ENCODE data around the gene CEMIP2.

The CEMIP2 gene

DNA sequence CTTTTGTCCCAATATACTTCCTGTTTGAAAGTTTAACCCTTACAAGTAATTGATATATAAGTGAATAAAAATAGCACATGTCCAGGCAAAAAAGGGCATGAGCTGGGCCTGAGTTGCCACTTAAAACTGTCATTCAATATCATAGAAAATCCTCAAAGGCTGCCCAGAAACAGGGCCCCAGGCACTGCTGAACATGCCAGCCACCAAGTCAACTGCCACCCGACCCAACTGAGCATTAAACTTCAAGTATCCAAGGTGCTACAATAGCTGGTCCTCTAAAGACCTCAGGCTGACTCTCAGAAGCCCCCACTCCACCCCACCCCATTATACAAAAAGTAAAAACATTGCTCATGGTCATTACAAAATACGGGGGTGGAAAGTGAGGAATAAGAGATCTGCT, 83.7 kb downstream of the CEMIP2 start:
- no peak overlapping the region for H2BK15ac ChIP-seq (replicated peaks; ENCODE audit: low read depth)
- no peaks in the 10 kb centered on the region for H3K4me1 ChIP-seq (ENCODE audit: control insufficient read depth, low read depth, low read length)
- H2AK5ac ChIP-seq (ENCODE audit: low read length), result no peak overlapping the region
- no peaks in the 10 kb centered on the region for H3K36me3 ChIP-seq (ENCODE audit: control insufficient read depth, insufficient read depth, low read length)
- H3K18ac ChIP-seq (ENCODE audit: low read length), result no peak overlapping the region
- no peaks in the 10 kb centered on the region for H3K79me1 ChIP-seq (ENCODE audit: low read length)
- no peak overlapping the region for H4K5ac ChIP-seq (ENCODE audit: low read length)
- H2BK5ac ChIP-seq (ENCODE audit: low read length), result no peak overlapping the region
- DNase-seq, result no peak
- peak overlapping the region; percentile 26 for H3K27ac ChIP-seq (ENCODE audit: low read depth, low read length)
- H3K9ac ChIP-seq (ENCODE audit: low read length), result no peak overlapping the region
- no peak overlapping the region for H3K23ac ChIP-seq (ENCODE audit: low read length)
- peak overlapping the region; percentile 40 for H3K56ac ChIP-seq (ENCODE audit: low read length)
- no peak overlapping the region for H3K4me2 ChIP-seq (ENCODE audit: low read length)
- WGBS (ENCODE audit: extremely low coverage, insufficient coverage, low lambda C conversion rate), result no CpG with 5 or more reads among the region's 2 CpGs
- no peaks in the 10 kb centered on the region for H3K27me3 ChIP-seq (ENCODE audit: insufficient read depth, low read length, poor library complexity)
- H3K79me2 ChIP-seq (ENCODE audit: control insufficient read depth, insufficient read depth, low read length), result no peaks in the 10 kb centered on the region
- H4K8ac ChIP-seq (ENCODE audit: low read depth, low read length), result no peak overlapping the region
- no peak overlapping the region for H3K4me3 ChIP-seq (ENCODE audit: low read length)
- H3K4ac ChIP-seq (ENCODE audit: low read depth, low read length), result no peak overlapping the region
- no peak overlapping the region for H2BK120ac ChIP-seq (ENCODE audit: low read depth, low read length)

DNA sequence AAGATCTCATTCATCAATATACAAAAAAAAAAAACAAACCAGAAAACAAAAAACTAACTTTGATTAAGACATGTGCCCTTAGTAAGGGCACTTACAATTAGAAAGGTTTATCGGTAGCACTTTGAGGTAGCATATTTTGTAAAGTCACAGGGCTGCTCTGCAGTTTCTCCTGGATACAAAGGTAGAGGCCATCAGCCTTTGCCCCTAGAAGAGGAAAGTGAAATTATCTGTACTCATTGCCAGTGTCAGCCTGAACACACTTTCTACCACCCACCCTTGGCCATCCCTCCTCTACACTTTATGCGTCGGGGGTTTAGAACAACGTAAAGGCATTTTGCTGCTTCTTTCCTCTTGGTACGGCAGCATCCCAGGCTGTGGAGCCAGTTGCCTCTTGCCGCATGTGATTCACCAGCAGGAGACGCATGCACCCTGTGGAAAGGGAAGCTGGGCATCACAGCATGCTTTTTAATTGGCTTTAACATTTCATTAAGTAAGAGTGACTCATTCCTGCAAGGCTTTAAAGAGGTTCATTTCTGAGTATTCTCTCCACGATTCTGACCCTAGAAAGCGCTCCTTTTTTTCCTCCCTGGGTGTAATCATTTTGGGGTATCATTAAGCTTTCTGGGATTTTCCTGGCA, 84.6 kb downstream of the CEMIP2 start:
- no peaks in the 10 kb centered on the region for H3K79me2 ChIP-seq (ENCODE audit: control insufficient read depth, insufficient read depth, low read length)
- H3K9ac ChIP-seq (ENCODE audit: low read length), result no peak overlapping the region
- peak; percentile 72 for DNase-seq
- no peak overlapping the region for H2BK5ac ChIP-seq (ENCODE audit: low read length)
- no peak overlapping the region for H3K4me2 ChIP-seq (ENCODE audit: low read length)
- no peak overlapping the region for H3K56ac ChIP-seq (ENCODE audit: low read length)
- no peak overlapping the region for H3K18ac ChIP-seq (ENCODE audit: low read length)
- H3K4me1 ChIP-seq (ENCODE audit: control insufficient read depth, low read depth, low read length), result no peaks in the 10 kb centered on the region
- H3K4ac ChIP-seq (ENCODE audit: low read depth, low read length), result no peak overlapping the region
- no peaks in the 10 kb centered on the region for H3K36me3 ChIP-seq (ENCODE audit: control insufficient read depth, insufficient read depth, low read length)
- H3K4me3 ChIP-seq (ENCODE audit: low read length), result no peak overlapping the region
- no peak overlapping the region for H2BK15ac ChIP-seq (replicated peaks; ENCODE audit: low read depth)
- H4K8ac ChIP-seq (ENCODE audit: low read depth, low read length), result no peak overlapping the region
- no peak overlapping the region for H4K5ac ChIP-seq (ENCODE audit: low read length)
- no peak overlapping the region for H2BK120ac ChIP-seq (ENCODE audit: low read depth, low read length)
- no peak overlapping the region for H3K23ac ChIP-seq (ENCODE audit: low read length)
- H2AK5ac ChIP-seq (ENCODE audit: low read length), result no peak overlapping the region
- H3K27me3 ChIP-seq (ENCODE audit: insufficient read depth, low read length, poor library complexity), result no peaks in the 10 kb centered on the region
- no peaks in the 10 kb centered on the region for H3K79me1 ChIP-seq (ENCODE audit: low read length)
- no peak overlapping the region for H3K27ac ChIP-seq (ENCODE audit: low read depth, low read length)
- WGBS (ENCODE audit: extremely low coverage, insufficient coverage, low lambda C conversion rate), result no CpG with 5 or more reads among the region's 9 CpGs

DNA sequence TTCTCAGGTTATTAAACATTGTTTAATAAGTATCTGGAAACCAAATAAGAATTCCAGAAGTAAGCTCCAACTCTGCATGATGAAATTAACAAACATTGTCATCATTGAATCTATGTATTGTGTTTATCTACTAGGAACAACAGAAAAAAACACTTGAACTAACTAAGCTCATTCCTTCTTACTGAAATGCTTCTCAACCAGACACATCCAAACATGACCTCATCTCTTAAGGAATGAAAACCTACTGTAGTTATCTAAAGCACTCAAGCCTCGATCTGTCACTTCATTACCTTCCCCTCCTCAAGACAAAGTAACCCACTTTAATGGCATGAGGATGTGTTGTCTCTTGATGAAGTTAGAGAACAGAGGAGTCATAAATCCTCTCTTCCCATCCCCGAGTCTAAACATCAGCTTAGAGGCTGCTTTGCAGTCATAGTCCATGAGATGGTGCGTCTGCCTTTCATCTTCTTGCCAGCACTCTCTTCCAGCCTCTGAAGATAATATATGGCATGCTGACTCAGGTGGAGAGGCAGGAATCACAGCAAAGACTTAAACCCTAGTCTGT, 86.5 kb downstream of the CEMIP2 start:
- no CpG with 5 or more reads among the region's 3 CpGs for WGBS (ENCODE audit: extremely low coverage, insufficient coverage, low lambda C conversion rate)
- H3K23ac ChIP-seq (ENCODE audit: low read length), result no peak overlapping the region
- H3K27me3 ChIP-seq (ENCODE audit: insufficient read depth, low read length, poor library complexity), result no peaks in the 10 kb centered on the region
- H2BK120ac ChIP-seq (ENCODE audit: low read depth, low read length), result no peak overlapping the region
- no peak overlapping the region for H2AK5ac ChIP-seq (ENCODE audit: low read length)
- H3K79me1 ChIP-seq (ENCODE audit: low read length), result no peaks in the 10 kb centered on the region
- H2BK15ac ChIP-seq (replicated peaks; ENCODE audit: low read depth), result no peak overlapping the region
- H4K8ac ChIP-seq (ENCODE audit: low read depth, low read length), result no peak overlapping the region
- H3K4me2 ChIP-seq (ENCODE audit: low read length), result no peak overlapping the region
- H4K5ac ChIP-seq (ENCODE audit: low read length), result no peak overlapping the region
- H3K4ac ChIP-seq (ENCODE audit: low read depth, low read length), result no peak overlapping the region
- H3K4me1 ChIP-seq (ENCODE audit: control insufficient read depth, low read depth, low read length), result no peaks in the 10 kb centered on the region
- H3K18ac ChIP-seq (ENCODE audit: low read length), result no peak overlapping the region
- no peak overlapping the region for H2BK5ac ChIP-seq (ENCODE audit: low read length)
- peak; percentile 90 for DNase-seq
- no peaks in the 10 kb centered on the region for H3K36me3 ChIP-seq (ENCODE audit: control insufficient read depth, insufficient read depth, low read length)
- no peak overlapping the region for H3K27ac ChIP-seq (ENCODE audit: low read depth, low read length)
- H3K56ac ChIP-seq (ENCODE audit: low read length), result no peak overlapping the region
- H3K9ac ChIP-seq (ENCODE audit: low read length), result no peak overlapping the region
- H3K79me2 ChIP-seq (ENCODE audit: control insufficient read depth, insufficient read depth, low read length), result no peaks in the 10 kb centered on the region
- H3K4me3 ChIP-seq (ENCODE audit: low read length), result no peak overlapping the region

DNA sequence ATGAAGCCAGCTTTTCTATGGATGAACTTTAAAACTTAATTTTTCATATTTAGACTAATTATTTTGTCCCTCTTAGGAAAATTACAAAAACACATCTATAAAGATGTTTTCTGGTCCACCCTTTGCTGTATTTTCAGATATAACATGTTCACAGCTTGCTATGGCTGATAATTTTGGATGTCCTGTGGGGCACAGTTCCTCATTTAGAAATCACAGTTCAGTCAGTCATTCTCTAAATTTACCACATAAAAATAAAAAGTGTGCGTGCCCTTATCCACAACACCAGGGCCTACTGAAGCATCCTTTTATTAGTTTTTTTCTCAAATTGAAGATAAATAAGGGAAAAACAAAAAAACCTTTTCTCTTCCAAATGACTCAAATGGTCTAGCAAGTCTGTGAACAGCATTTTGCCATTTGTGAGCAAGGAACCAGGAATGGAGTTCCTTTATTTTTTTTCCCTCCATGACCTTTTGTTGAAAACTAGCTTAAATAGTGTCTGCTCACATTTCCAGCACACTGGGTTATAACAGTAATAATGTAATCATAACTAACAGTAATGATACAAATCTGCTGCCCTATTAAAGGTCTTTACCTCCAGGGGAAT, 87.1 kb downstream of the CEMIP2 start:
- WGBS (ENCODE audit: extremely low coverage, insufficient coverage, low lambda C conversion rate), result no CpG with 5 or more reads among the region's 1 CpG
- Histone ChIP-seq H3K27ac (ENCODE audit: low read depth, low read length) (no peak overlapping the region), H3K27me3 (ENCODE audit: insufficient read depth, low read length, poor library complexity) (no peaks in the 10 kb centered on the region)

DNA sequence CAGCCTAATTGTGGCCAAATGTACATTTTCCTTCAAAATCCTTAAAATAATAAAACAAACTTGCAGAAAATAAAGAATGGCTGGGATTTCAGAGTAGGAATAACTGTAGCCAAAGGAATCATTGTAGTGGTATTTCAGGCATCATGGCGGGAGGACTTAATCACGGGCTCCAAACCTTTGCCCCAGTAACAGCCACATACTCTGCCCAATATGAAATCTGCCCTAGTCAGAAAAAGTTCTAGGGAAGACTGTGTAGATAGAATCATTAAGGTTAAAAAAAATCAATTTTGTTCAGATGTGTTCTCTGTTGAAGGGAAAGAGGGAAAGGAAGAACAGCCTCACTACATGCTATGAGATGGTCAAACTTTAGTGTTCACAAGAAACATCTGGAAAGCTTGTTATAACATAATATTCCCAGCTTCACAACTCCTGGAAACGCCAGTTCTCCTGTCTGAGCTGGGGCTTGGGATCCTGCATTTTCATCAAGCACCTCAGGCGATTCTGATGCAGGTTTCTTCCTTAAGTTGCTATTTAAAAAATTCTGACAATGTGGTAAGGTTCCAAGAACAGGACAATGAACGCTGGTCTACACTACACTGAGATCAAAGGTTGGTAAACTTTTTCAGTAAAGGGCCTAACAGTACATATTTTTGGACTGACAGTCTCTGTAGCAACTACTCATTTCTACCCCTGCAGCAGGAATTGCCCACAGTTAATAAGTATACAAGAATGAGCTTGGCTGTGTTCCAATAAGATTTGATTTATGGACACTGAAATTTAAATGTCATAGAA, 87.9 kb downstream of the CEMIP2 start:
- peak; percentile 29 for DNase-seq
- no peaks in the 10 kb centered on the region for H3K36me3 ChIP-seq (ENCODE audit: control insufficient read depth, insufficient read depth, low read length)
- peak overlapping the region; percentile 45 for H2BK120ac ChIP-seq (ENCODE audit: low read depth, low read length)
- no peak overlapping the region for H2BK15ac ChIP-seq (replicated peaks; ENCODE audit: low read depth)
- H3K27me3 ChIP-seq (ENCODE audit: insufficient read depth, low read length, poor library complexity), result no peaks in the 10 kb centered on the region
- no peak overlapping the region for H3K4me3 ChIP-seq (ENCODE audit: low read length)
- H4K5ac ChIP-seq (ENCODE audit: low read length), result no peak overlapping the region
- no peak overlapping the region for H2AK5ac ChIP-seq (ENCODE audit: low read length)
- no peaks in the 10 kb centered on the region for H3K4me1 ChIP-seq (ENCODE audit: control insufficient read depth, low read depth, low read length)
- no peak overlapping the region for H4K8ac ChIP-seq (ENCODE audit: low read depth, low read length)
- no peak overlapping the region for H3K27ac ChIP-seq (ENCODE audit: low read depth, low read length)
- no peak overlapping the region for H3K56ac ChIP-seq (ENCODE audit: low read length)
- no peak overlapping the region for H3K18ac ChIP-seq (ENCODE audit: low read length)
- no peak overlapping the region for H3K4ac ChIP-seq (ENCODE audit: low read depth, low read length)
- H3K79me2 ChIP-seq (ENCODE audit: control insufficient read depth, insufficient read depth, low read length), result no peaks in the 10 kb centered on the region
- H2BK5ac ChIP-seq (ENCODE audit: low read length), result no peak overlapping the region
- H3K79me1 ChIP-seq (ENCODE audit: low read length), result no peaks in the 10 kb centered on the region
- H3K23ac ChIP-seq (ENCODE audit: low read length), result no peak overlapping the region
- no peak overlapping the region for H3K9ac ChIP-seq (ENCODE audit: low read length)
- no peak overlapping the region for H3K4me2 ChIP-seq (ENCODE audit: low read length)
- no CpG with 5 or more reads among the region's 5 CpGs for WGBS (ENCODE audit: extremely low coverage, insufficient coverage, low lambda C conversion rate)

More for the DNA sequence above, 87.1 kb downstream of the CEMIP2 start:
- H2BK120ac ChIP-seq (ENCODE audit: low read depth, low read length), result no peak overlapping the region
- no peak overlapping the region for H4K5ac ChIP-seq (ENCODE audit: low read length)
- no peak overlapping the region for H3K23ac ChIP-seq (ENCODE audit: low read length)
- H3K4me1 ChIP-seq (ENCODE audit: control insufficient read depth, low read depth, low read length), result no peaks in the 10 kb centered on the region
- DNase-seq, result no peak
- H3K79me2 ChIP-seq (ENCODE audit: control insufficient read depth, insufficient read depth, low read length), result no peaks in the 10 kb centered on the region
- H3K4ac ChIP-seq (ENCODE audit: low read depth, low read length), result no peak overlapping the region
- no peak overlapping the region for H2BK5ac ChIP-seq (ENCODE audit: low read length)
- H3K4me3 ChIP-seq (ENCODE audit: low read length), result no peak overlapping the region
- H2BK15ac ChIP-seq (replicated peaks; ENCODE audit: low read depth), result no peak overlapping the region
- no peak overlapping the region for H3K4me2 ChIP-seq (ENCODE audit: low read length)
- no peak overlapping the region for H2AK5ac ChIP-seq (ENCODE audit: low read length)
- H3K36me3 ChIP-seq (ENCODE audit: control insufficient read depth, insufficient read depth, low read length), result no peaks in the 10 kb centered on the region
- H4K8ac ChIP-seq (ENCODE audit: low read depth, low read length), result no peak overlapping the region
- no peaks in the 10 kb centered on the region for H3K79me1 ChIP-seq (ENCODE audit: low read length)
- no peak overlapping the region for H3K18ac ChIP-seq (ENCODE audit: low read length)
- no peak overlapping the region for H3K9ac ChIP-seq (ENCODE audit: low read length)
- H3K56ac ChIP-seq (ENCODE audit: low read length), result no peak overlapping the region
